Left ventricle myocardium inferior (tissue), 1 donor: ENCODE data around the gene HBP1. TPM values are rescaled to one million over a fixed set of nuclear protein-coding genes. Genes with fewer than 3 reads are reported as not detected.

Source experiments
- DNase-seq: peaks from one replicate; pipeline ENCODE4 v3.0.0-alpha.2; 2020
- H3K27ac ChIP-seq: fragments of 200-600 bp; replicated peaks from 2 replicates; pipeline ENCODE4 v1.8.0; 2021
- H3K27me3 ChIP-seq: fragments of 200-600 bp; 2 replicates; pipeline ENCODE4 v1.8.0; 2021; ENCODE audit warnings: low read depth
- H3K36me3 ChIP-seq: fragments of 200-600 bp; 2 replicates; pipeline ENCODE4 v1.8.0; 2021
- H3K4me1 ChIP-seq: fragments of 200-600 bp; 2 replicates; pipeline ENCODE4 v1.8.0; 2021
- H3K4me3 ChIP-seq: fragments of 200-600 bp; 2 replicates; pipeline ENCODE4 v1.8.0; 2021; ENCODE audit warnings: mild to moderate bottlenecking, moderate library complexity
- H3K9me3 ChIP-seq: fragments of 200-600 bp; replicated peaks from 2 replicates; pipeline ENCODE4 v1.8.0; 2021
- CTCF ChIP-seq: fragments of 200-600 bp; IDR thresholded peaks from 2 replicates; pipeline ENCODE4 v1.8.0; 2021; ENCODE audit warnings: antibody characterized with exemption, mild to moderate bottlenecking, borderline replicate concordance
- intact Hi-C: fragments of 100-400 bp; cut with micrococcal nuclease; formaldehyde crosslinking; loops from one replicate; pipeline ENCODE4 v1.11.0; 2022
- total RNA-seq: library from RNA; stranded (reverse); fragmentation: NEBNext Ultra II Directional; extraction: Animal tissue kit (Norgen Biotek cat#: 25700); gene quantifications from one replicate; pipeline ENCODE4 v1.2.1, GENCODE V29; 2021
- donor health status: DM: no; HTN: yes; CAD: no; lungs with severe emphysema.

The HBP1 gene
- total RNA-seq, 1 donor from 2014 or later, result 56.9 TPM

DNA sequence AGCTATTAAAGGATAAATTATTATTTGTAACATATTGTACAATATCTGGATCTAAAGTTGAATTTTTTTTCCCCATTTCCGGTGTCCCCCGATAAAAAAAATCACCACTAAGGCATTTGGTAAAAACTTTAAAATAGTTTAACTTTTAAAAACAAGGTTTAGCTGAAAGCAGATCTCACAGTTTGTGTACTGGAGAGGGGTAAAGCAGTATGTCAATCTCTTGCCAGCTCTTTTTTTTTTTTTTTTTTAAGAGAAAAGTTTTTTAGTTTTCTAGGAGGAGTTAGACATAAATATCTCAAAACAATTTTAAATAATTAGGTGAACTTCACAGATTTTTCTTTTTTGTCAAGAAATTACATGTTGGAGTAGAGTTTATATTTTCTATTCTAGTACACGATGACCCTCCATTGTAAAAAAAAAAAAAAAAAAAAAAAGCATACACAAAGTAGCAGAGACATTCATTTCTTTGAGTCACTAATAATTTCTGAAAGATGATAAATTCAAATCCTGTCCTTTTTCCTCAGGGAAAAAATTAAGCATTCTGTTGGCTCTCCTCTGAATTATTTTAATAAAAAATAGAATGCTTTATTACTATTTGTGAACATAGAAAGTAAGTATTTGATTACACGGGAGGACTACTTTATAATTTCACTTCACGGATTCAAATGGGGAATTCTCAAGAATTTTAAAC, 1.9 kb upstream of the HBP1 start:
- Histone ChIP-seq H3K27ac (peak overlapping the region; percentile 96), H3K9me3 (no peaks in the 10 kb centered on the region), H3K27me3 (no peaks in the 10 kb centered on the region), H3K4me1 (peaks cover 38% of the 10 kb centered on the region), H3K4me3 (peak overlapping the region; percentile 84), H3K36me3 (no peaks in the 10 kb centered on the region)
- intact Hi-C loops, result no loop called here
- no peak for TF ChIP-seq CTCF
- DNase-seq, result no peak

DNA sequence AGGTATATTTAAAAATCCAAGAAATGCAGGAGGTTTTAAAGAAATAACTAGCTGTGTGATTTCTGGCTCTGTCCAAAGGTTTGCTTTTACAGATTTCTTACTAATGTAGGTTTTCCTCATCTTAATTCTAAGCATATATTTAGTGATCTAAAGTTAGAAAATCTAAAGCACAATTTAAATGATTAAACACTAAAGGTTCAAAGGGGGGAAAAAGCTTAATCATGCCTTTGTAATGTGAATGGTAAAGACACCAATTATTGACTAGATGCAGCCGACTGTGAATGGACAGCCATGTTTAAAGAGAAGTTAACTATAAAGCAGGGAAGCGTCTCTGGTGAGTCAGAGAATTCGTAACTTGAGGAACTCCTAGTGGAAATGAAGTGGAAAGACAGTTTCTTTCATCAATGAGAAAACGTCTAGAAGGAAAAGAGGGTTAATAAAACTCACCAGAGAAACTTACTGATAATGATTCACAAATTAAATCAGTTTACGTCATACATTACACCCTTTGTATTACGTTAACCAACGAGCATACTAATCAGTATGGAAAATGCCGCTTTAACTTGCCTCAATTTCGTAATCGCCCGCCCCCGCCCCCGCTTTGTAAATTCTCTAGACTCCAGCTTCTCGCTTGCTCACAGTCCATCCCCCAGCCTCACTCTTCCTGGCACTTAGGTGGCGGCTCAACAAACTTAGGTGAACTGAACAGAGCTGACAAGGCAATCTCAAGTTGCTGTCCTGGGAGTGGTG, 1.1 kb upstream of the HBP1 start:
- peak; percentile 58 for TF ChIP-seq CTCF
- Histone ChIP-seq H3K27me3 (no peaks in the 10 kb centered on the region), H3K9me3 (no peaks in the 10 kb centered on the region), H3K36me3 (no peaks in the 10 kb centered on the region), H3K4me1 (peaks cover 45% of the 10 kb centered on the region), H3K4me3 (peak overlapping the region; percentile 84), H3K27ac (peak overlapping the region; percentile 96)
- peak; percentile 50 for DNase-seq
- intact Hi-C loops, result no loop called here

DNA sequence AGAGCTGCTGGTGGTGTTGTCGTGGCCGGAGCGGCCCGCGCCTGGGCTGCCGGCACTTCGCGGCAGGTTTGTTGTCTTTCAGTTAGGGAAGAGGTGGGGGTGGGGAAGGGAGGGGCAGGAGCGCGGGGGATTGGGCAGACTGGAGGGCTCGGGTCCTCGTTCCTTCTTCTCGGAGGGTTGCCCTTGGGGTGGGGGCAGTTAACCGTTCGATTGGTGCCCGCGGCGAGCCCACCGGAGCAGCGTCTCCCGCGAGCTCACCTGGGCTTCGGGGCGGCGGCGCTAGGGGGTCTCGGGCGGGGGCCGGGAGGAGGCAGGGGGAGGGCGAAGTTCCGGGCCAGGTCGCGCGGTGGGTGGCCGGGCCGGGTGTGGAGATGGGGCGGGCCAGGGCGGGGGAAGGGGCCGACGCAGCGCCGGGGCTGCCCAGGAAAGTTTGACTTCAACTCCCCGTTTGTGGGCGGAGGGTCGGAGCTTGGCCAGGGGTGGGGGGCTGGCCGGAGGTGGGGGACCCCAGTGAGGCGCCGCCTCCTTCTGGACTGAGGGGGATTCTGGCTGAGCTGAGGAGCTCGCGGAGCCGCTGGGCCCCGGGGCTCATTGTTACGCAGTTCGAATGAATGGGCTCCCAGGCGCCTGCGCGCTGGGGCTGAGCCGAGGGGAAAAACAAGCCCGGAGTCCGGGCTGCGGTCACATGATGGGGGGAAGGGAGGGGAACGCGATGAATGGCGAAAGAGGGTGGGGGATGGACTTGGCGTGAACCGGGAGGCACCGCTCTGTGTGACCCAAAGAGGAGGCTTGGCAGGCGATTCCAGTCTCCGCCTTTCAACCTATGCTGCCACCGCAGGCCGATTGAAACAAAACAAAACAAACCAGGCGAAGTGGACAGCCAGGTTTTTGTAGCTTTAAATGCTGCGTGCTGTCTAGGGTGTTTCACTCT, 582 bp downstream of the HBP1 start:
- intact Hi-C loops, result no loop called here
- TF ChIP-seq CTCF, result no peak
- no peaks in the 10 kb centered on the region for H3K27me3 ChIP-seq
- H3K4me1 ChIP-seq, result peaks cover 63% of the 10 kb centered on the region
- peak; percentile 97 for DNase-seq
- no peaks in the 10 kb centered on the region for H3K9me3 ChIP-seq
- peak overlapping the region; percentile 84 for H3K4me3 ChIP-seq
- no peaks in the 10 kb centered on the region for H3K36me3 ChIP-seq
- peak overlapping the region; percentile 96 for H3K27ac ChIP-seq

DNA sequence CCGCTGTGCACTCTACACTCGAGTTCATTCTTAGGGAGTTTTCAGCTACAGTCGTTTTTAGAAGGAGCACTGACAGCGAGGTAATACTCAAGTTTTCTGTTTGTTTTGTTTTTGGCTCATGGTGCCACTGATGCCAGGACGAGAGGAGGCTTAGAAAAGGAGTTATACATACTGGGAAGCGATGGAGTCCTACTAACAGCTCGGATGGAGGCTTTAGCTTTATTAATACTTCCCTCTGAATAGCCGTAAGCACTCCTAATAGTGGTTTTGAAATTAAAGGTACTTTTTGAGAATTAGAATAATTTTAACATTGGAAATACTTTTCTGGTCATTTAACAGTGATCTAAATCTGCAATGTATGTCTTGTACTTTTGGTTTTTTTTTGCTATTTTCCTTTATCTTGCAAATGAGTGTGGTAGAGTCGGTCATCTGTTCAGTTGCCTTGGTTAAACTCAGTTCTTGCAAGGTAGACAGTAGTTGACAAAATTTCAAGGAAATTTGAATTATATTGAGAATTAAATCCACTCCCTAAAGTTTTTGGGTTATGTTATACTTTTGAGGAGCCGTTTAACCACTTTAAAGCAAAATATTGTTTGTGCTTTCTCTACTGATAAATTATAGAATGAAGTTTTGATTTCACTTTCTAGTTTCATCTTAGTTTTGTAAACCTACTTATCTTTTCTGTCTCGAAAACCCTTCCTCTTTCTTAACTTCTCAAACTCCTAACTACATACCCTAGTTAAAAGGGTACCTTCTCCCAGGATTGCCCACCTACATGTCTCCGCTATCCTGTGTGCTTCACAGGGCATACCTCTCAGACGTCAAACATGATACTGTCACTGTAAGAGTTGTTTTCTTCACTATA, 1.5 kb downstream of the HBP1 start:
- Histone ChIP-seq H3K9me3 (no peaks in the 10 kb centered on the region), H3K27me3 (no peaks in the 10 kb centered on the region), H3K4me1 (peaks cover 72% of the 10 kb centered on the region), H3K36me3 (no peaks in the 10 kb centered on the region), H3K27ac (peak overlapping the region; percentile 96), H3K4me3 (peak overlapping the region; percentile 84)
- no peak for DNase-seq
- intact Hi-C loops, result no loop called here
- no peak for TF ChIP-seq CTCF

GRCh38 chr7:107171496-107171895, 2.7 kb downstream of the HBP1 start:
- H3K27me3 ChIP-seq, result no peaks in the 10 kb centered on the region
- no peaks in the 10 kb centered on the region for H3K36me3 ChIP-seq
- intact Hi-C loops, result no loop called here
- H3K4me1 ChIP-seq, result peaks cover 81% of the 10 kb centered on the region
- TF ChIP-seq CTCF, result no peak
- peak overlapping the region; percentile 1 for H3K27ac ChIP-seq
- no peak for DNase-seq
- H3K4me3 ChIP-seq, result peak overlapping the region; percentile 84
- H3K9me3 ChIP-seq, result no peaks in the 10 kb centered on the region
